Retinal pigment epithelial cell (primary cell): ENCODE results near the gene MAGI2.
A peak's percentile ranks its signal among the peaks of the same experiment; 100 is the strongest.
"Not testable (repeated sequence)": the region's sequence is repeated elsewhere in the genome, so short reads cannot be mapped to it uniquely, and the experiment has no call there.

Experiments used
- DNase-seq: peaks from one replicate; pipeline ENCODE4 v3.0.0-alpha.2; 2010; ENCODE audit warnings: low read depth
- H3K4me3 ChIP-seq: 2 replicates; pipeline ENCODE4 v1.5.1; 2011; ENCODE audit warnings: mild to moderate bottlenecking, low read length, control low read depth, moderate library complexity
- TF ChIP-seq, protein P1 (sequence below): conservative IDR thresholded peaks from 2 replicates; pipeline ENCODE4 v1.5.1; 2011; ENCODE audit warnings: low read depth, low read length, control low read depth, inconsistent platforms

Gene MAGI2

GRCh38 chr7:78529392-78529791, 924.1 kb downstream of the MAGI2 start:
- TF ChIP-seq, protein P1, sequence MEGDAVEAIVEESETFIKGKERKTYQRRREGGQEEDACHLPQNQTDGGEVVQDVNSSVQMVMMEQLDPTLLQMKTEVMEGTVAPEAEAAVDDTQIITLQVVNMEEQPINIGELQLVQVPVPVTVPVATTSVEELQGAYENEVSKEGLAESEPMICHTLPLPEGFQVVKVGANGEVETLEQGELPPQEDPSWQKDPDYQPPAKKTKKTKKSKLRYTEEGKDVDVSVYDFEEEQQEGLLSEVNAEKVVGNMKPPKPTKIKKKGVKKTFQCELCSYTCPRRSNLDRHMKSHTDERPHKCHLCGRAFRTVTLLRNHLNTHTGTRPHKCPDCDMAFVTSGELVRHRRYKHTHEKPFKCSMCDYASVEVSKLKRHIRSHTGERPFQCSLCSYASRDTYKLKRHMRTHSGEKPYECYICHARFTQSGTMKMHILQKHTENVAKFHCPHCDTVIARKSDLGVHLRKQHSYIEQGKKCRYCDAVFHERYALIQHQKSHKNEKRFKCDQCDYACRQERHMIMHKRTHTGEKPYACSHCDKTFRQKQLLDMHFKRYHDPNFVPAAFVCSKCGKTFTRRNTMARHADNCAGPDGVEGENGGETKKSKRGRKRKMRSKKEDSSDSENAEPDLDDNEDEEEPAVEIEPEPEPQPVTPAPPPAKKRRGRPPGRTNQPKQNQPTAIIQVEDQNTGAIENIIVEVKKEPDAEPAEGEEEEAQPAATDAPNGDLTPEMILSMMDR: no peak
- no peak overlapping the region for H3K4me3 ChIP-seq
- DNase-seq: no peak

- TF ChIP-seq, protein P1: no peak
- no peak for DNase-seq
- H3K4me3 ChIP-seq: no peak overlapping the region
Observed at GRCh38 chr7:78528964-78529363, 924.5 kb downstream of the MAGI2 start.

DNA sequence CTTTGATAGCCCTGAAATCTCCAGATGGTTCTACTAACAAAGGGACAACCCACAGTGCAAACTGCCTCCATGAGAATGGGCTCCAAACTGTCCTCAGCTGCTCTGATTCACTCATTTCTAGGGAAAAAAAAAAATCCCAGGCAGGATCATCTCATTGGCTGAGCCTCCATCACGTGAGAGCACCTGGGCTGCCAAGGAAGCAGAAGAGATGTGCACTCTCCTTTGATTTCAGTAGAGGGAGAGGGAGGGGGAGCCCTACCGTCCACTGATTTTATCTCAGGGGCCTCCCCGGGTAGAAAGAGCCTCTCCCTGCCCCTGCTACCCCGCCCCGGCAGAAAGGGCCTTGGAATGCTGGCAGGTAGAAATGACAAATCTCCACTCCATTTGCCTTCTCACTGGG, 929.5 kb downstream of the MAGI2 start:
- TF ChIP-seq, protein P1: no peak
- H3K4me3 ChIP-seq: no peak overlapping the region
- no peak for DNase-seq

- DNase-seq: no peak
- no peak overlapping the region for H3K4me3 ChIP-seq
- TF ChIP-seq, protein P1: no peak
Observed at GRCh38 chr7:78521961-78522360, 931.5 kb downstream of the MAGI2 start.

GRCh38 chr7:78516450-78516849, 937.0 kb downstream of the MAGI2 start:
- no peak overlapping the region for H3K4me3 ChIP-seq
- no peak for DNase-seq
- TF ChIP-seq, protein P1: no peak

DNA sequence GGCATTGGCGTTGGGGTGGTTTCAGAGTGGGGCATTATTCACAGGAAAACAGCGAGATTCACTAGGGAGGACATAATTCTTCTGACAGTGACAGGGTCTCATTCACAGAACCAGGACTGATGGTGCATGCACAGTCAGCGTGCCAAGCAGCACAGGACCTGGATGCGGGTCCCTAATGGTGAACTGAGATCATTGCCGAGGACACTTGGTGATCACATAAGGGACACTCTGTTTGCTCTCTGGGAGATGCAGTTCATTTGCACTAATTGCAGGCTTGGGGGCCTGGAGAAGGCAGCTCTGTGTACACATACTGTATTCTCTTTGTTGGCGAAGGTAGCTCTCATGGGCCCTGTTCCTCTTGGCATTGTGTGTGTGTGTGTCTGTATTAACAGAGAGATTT, 938.8 kb downstream of the MAGI2 start:
- no peak for DNase-seq
- no peak overlapping the region for H3K4me3 ChIP-seq
- TF ChIP-seq, protein P1: no peak

DNA sequence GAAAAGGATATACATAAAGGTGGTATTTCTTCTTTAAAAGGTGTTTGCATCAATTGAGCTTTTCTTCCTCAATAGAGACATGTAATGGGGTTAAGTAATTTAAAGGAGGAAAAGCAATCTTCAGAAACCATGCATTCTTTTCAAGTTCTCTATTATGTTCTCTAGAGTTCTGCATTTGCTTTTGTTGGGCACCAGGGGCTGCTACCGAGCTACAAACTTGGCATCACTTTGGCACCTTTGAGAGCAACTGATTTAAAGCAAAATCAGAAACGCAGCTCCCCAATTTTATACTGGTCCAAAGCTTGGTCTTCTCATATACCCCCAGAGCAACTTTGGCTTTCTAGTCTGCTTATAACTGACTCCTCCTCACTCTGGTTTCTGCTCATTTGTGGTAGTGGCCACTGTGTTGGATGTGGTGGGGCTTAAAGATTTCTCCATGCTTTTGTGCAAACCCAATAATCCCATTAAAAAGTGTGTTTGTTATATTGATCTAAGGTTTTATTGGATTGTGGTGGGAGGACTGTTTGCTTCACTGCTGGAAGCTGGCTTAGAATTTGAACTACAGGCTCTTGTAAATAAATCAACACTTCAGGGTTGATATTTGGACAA, 942.8 kb downstream of the MAGI2 start:
- TF ChIP-seq, protein P1: peak; percentile 95
- no peak for DNase-seq
- H3K4me3 ChIP-seq: no peak overlapping the region

DNA sequence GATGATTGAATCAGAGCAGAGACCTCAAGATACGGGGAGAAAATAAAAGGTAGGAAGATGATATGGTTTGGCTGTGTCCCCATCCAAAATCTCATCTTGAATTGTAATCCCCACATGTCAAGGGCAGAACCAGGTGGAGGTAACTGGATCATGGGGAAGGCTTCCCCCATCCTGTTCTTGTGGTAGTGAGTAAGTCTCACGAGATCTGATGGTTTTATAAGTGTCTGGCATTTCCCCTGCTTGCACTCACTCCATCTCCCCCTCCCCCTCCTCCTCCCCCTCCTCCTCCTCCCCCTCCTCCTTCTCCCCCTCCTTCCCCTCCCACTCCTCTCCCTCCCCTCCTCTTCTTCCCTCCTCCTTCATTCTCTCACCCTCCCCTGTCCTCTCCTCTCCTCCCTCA, 950.2 kb downstream of the MAGI2 start:
- not testable (repeated sequence) for H3K4me3 ChIP-seq, DNase-seq
